Spleen (tissue), 7 donors: Measurements from ENCODE around the gene FGF5.

Source experiments
- CTCF ChIP-seq, 11 experiments: fragments of 200-600 bp in 7 of 11; fragments of 450-650 bp in 4 of 11; sonication (generic) in 4 of 11; IDR thresholded peaks in 8 of 11; conservative IDR thresholded peaks in 3 of 11; 1 replicate in 7 of 11; 2 replicates in 4 of 11; pipeline versions ENCODE4 v1.4.0 to v1.8.0; 2016 to 2021; ENCODE audit warnings: antibody characterized with exemption in 11 of 11, inconsistent platforms in 4 of 11, mild to moderate bottlenecking in 1 of 11
- POLR2A ChIP-seq, 3 donors: fragments of 450-650 bp; IDR thresholded peaks; one replicate each; pipeline ENCODE4 v1.5.1; 2017; ENCODE audit warnings: antibody characterized with exemption in 3 of 3, mild to moderate bottlenecking in 1 of 3
- POLR2AphosphoS5 ChIP-seq, 3 donors: sonication (generic); formaldehyde crosslinking; IDR thresholded peaks; one replicate each; pipeline ENCODE4 v1.5.1; 2017; ENCODE audit warnings: antibody characterized with exemption in 3 of 3
- donor health status: DM: no; HTN: no; CAD: no; lungs with moderate emphysema.
- donor health status: DM: no; HTN: no; CAD: no.
- donor health status: DM: no; HTN: no; CAD: no.

- TF ChIP-seq CTCF (IDR thresholded peaks at IDR 0.05 in 8 of 11, conservative IDR thresholded peaks at IDR 0.05 in 3 of 11) (no peak), POLR2A (IDR thresholded peaks at IDR 0.05) (no peak), POLR2AphosphoS5 (IDR thresholded peaks at IDR 0.05) (no peak)
These were observed 40.8 kb downstream of the FGF5 start for GRCh38 chr4:80307183-80307735.
